GM18508 (cell line): ENCODE data around the gene VMAC.

ENCODE experiments used
- ATAC-seq: cut with Tn5 transposase; IDR thresholded peaks from one replicate; pipeline ENCODE4 v1.9.1; 2021; ENCODE audit warnings: moderate number of reproducible peaks; ENCODE audit not compliant: insufficient read depth, unreplicated experiment

Gene VMAC

GRCh38 chr19:5926641-5927440 lies 22.2 kb downstream of the VMAC start:
- ATAC-seq: no peak

- no peak for ATAC-seq
Measured at GRCh38 chr19:5927441-5927821, 22.8 kb downstream of the VMAC start.

- ATAC-seq: no peak
Measured at GRCh38 chr19:5929179-5929578, 24.5 kb downstream of the VMAC start.

GRCh38 chr19:5929625-5930024 lies 25.0 kb downstream of the VMAC start:
- no peak for ATAC-seq

GRCh38 chr19:5931251-5931650 lies 26.6 kb downstream of the VMAC start:
- no peak for ATAC-seq

GRCh38 chr19:5932146-5932545 lies 27.5 kb downstream of the VMAC start:
- ATAC-seq: no peak

- ATAC-seq: no peak
Measured at GRCh38 chr19:5932609-5933262, 28.1 kb downstream of the VMAC start.

- no peak for ATAC-seq
Measured at GRCh38 chr19:5933391-5934068, 28.9 kb downstream of the VMAC start.

GRCh38 chr19:5934069-5934401 lies 29.4 kb downstream of the VMAC start:
- no peak for ATAC-seq

GRCh38 chr19:5934774-5935472 lies 30.3 kb downstream of the VMAC start:
- no peak for ATAC-seq

- no peak for ATAC-seq
Measured at GRCh38 chr19:5935473-5936291, 31.0 kb downstream of the VMAC start.

- ATAC-seq: no peak
Measured at GRCh38 chr19:5936292-5936592, 31.6 kb downstream of the VMAC start.

GRCh38 chr19:5937550-5937949 lies 32.9 kb downstream of the VMAC start:
- no peak for ATAC-seq

- ATAC-seq: no peak
Measured at GRCh38 chr19:5940260-5941208, 35.9 kb downstream of the VMAC start.

- ATAC-seq: no peak
Measured at GRCh38 chr19:5941673-5942072, 37.0 kb downstream of the VMAC start.

- no peak for ATAC-seq
Measured at GRCh38 chr19:5943045-5943444, 38.4 kb downstream of the VMAC start.

- ATAC-seq: no peak
Measured at GRCh38 chr19:5943623-5944022, 39.0 kb downstream of the VMAC start.

- ATAC-seq: no peak
Measured at GRCh38 chr19:5947435-5947834, 42.8 kb downstream of the VMAC start.
